Skin epidermis (tissue), 12 donors: ENCODE data around the gene TEAD4.

ENCODE experiments used
- H3K27ac ChIP-seq, 21 experiments: fragments of 200-600 bp; sonication (generic) in 11 of 21; one replicate each; pipeline ENCODE4 v1.5.0; 2020; ENCODE audit warnings: mild to moderate bottlenecking in 3 of 21, inconsistent platforms in 2 of 21, moderate library complexity in 2 of 21
- H3K4me3 ChIP-seq, 7 experiments: fragments of 200-600 bp; sonication (generic) in 2 of 7; one replicate each; pipeline ENCODE4 v1.5.0; 2020; ENCODE audit warnings: inconsistent platforms in 2 of 7, mild to moderate bottlenecking in 2 of 7, moderate library complexity in 1 of 7

Gene TEAD4

GRCh38 chr12:3020850-3021435 is 61.7 kb downstream of the TEAD4 start:
- Histone ChIP-seq H3K4me3 (no peak overlapping the region), H3K27ac (no peak overlapping the region)

- H3K4me3 ChIP-seq, result no peak overlapping the region
Measured at GRCh38 chr12:3022411-3022810, 63.2 kb downstream of the TEAD4 start.

GRCh38 chr12:3022961-3023360 is 63.8 kb downstream of the TEAD4 start:
- no peak overlapping the region for H3K27ac ChIP-seq

More at GRCh38 chr12:3022411-3022810, 63.2 kb downstream of the TEAD4 start:
- no peak overlapping the region for H3K27ac ChIP-seq

GRCh38 chr12:3028108-3028507 is 68.9 kb downstream of the TEAD4 start:
- H3K4me3 ChIP-seq, result no peak overlapping the region
- no peak overlapping the region for H3K27ac ChIP-seq

More at GRCh38 chr12:3022961-3023360, 63.8 kb downstream of the TEAD4 start:
- H3K4me3 ChIP-seq, result no peak overlapping the region

GRCh38 chr12:3030821-3031429 is 71.7 kb downstream of the TEAD4 start:
- Histone ChIP-seq H3K4me3 (no peak overlapping the region), H3K27ac (no peak overlapping the region)

GRCh38 chr12:3032161-3032560 is 73.0 kb downstream of the TEAD4 start:
- Histone ChIP-seq H3K27ac (peak overlapping the region in 1 of 21 experiments; percentile 7), H3K4me3 (no peak overlapping the region)

GRCh38 chr12:3032770-3033538 is 73.8 kb downstream of the TEAD4 start:
- H3K27ac ChIP-seq, result no peak overlapping the region
- H3K4me3 ChIP-seq, result no peak overlapping the region

GRCh38 chr12:3033539-3033867 is 74.3 kb downstream of the TEAD4 start:
- no peak overlapping the region for H3K27ac ChIP-seq
- H3K4me3 ChIP-seq, result no peak overlapping the region

GRCh38 chr12:3034067-3034750 is 75.0 kb downstream of the TEAD4 start:
- H3K27ac ChIP-seq, result no peak overlapping the region
- H3K4me3 ChIP-seq, result no peak overlapping the region

- Histone ChIP-seq H3K4me3 (no peak overlapping the region), H3K27ac (no peak overlapping the region)
Measured at GRCh38 chr12:3035171-3035570, 76.0 kb downstream of the TEAD4 start.

- no peak overlapping the region for H3K4me3 ChIP-seq
- no peak overlapping the region for H3K27ac ChIP-seq
Measured at GRCh38 chr12:3035815-3036702, 76.9 kb downstream of the TEAD4 start.

- Histone ChIP-seq H3K4me3 (no peak overlapping the region), H3K27ac (no peak overlapping the region)
Measured at GRCh38 chr12:3036901-3037600, 77.9 kb downstream of the TEAD4 start.

GRCh38 chr12:3038166-3038565 is 79.0 kb downstream of the TEAD4 start:
- Histone ChIP-seq H3K27ac (no peak overlapping the region), H3K4me3 (no peak overlapping the region)

- Histone ChIP-seq H3K4me3 (no peak overlapping the region), H3K27ac (no peak overlapping the region)
Measured at GRCh38 chr12:3038926-3039510, 79.8 kb downstream of the TEAD4 start.

- H3K27ac ChIP-seq, result no peak overlapping the region
Measured at GRCh38 chr12:3040026-3040656, 80.9 kb downstream of the TEAD4 start.

GRCh38 chr12:3040663-3041544 is 81.7 kb downstream of the TEAD4 start:
- H3K27ac ChIP-seq, result no peak overlapping the region
- no peak overlapping the region for H3K4me3 ChIP-seq

More at GRCh38 chr12:3040026-3040656, 80.9 kb downstream of the TEAD4 start:
- H3K4me3 ChIP-seq, result no peak overlapping the region

- no peak overlapping the region for H3K27ac ChIP-seq
- no peak overlapping the region for H3K4me3 ChIP-seq
Measured at GRCh38 chr12:3041558-3042164, 82.5 kb downstream of the TEAD4 start.
